BLaER1 (cell line): ENCODE measurements around the gene FOXO6.

Experiments
- H3K27ac ChIP-seq: shearing (Covaris generic); formaldehyde crosslinking; 2 replicates; pipeline ENCODE4 v1.8.1; 2022
- H3K27me3 ChIP-seq: shearing (Covaris generic); formaldehyde crosslinking; 2 replicates; pipeline ENCODE4 v1.8.1; 2022
- H3K36me3 ChIP-seq: shearing (Covaris generic); formaldehyde crosslinking; 2 replicates; pipeline ENCODE4 v1.8.1; 2022
- H3K4me1 ChIP-seq: shearing (Covaris generic); formaldehyde crosslinking; 2 replicates; pipeline ENCODE4 v1.8.1; 2022
- H3K4me2 ChIP-seq: shearing (Covaris generic); formaldehyde crosslinking; 2 replicates; pipeline ENCODE4 v1.8.1; 2022
- H3K4me3 ChIP-seq: shearing (Covaris generic); formaldehyde crosslinking; 2 replicates; pipeline ENCODE4 v1.8.1; 2022
- H3K9ac ChIP-seq: shearing (Covaris generic); formaldehyde crosslinking; 2 replicates; pipeline ENCODE4 v1.8.1; 2022
- H3K9me3 ChIP-seq: shearing (Covaris generic); formaldehyde crosslinking; 2 replicates; pipeline ENCODE4 v1.8.1; 2022
- H4K20me1 ChIP-seq: shearing (Covaris generic); formaldehyde crosslinking; 2 replicates; pipeline ENCODE4 v1.8.1; 2022
- Cebpa-rat ChIP-seq: shearing (Covaris generic); IDR thresholded peaks from 2 replicates; pipeline ENCODE4 v1.8.1; 2022

FOXO6 gene

GRCh38 chr1:41341365-41341683 lies 19.9 kb upstream of the FOXO6 start:
- peaks cover 50% of the 10 kb centered on the region for H3K4me1 ChIP-seq
- no peak overlapping the region for H3K27ac ChIP-seq
- peak overlapping the region; percentile 60 for H3K4me2 ChIP-seq
- no peaks in the 10 kb centered on the region for H3K36me3 ChIP-seq
- H4K20me1 ChIP-seq: no peaks in the 10 kb centered on the region
- TF ChIP-seq Cebpa-rat: no peak
- no peaks in the 10 kb centered on the region for H3K27me3 ChIP-seq
- no peak overlapping the region for H3K9ac ChIP-seq
- peaks cover 5% of the 10 kb centered on the region; the same call in 1 of the 2 replicates for H3K9me3 ChIP-seq
- no peak overlapping the region for H3K4me3 ChIP-seq

DNA sequence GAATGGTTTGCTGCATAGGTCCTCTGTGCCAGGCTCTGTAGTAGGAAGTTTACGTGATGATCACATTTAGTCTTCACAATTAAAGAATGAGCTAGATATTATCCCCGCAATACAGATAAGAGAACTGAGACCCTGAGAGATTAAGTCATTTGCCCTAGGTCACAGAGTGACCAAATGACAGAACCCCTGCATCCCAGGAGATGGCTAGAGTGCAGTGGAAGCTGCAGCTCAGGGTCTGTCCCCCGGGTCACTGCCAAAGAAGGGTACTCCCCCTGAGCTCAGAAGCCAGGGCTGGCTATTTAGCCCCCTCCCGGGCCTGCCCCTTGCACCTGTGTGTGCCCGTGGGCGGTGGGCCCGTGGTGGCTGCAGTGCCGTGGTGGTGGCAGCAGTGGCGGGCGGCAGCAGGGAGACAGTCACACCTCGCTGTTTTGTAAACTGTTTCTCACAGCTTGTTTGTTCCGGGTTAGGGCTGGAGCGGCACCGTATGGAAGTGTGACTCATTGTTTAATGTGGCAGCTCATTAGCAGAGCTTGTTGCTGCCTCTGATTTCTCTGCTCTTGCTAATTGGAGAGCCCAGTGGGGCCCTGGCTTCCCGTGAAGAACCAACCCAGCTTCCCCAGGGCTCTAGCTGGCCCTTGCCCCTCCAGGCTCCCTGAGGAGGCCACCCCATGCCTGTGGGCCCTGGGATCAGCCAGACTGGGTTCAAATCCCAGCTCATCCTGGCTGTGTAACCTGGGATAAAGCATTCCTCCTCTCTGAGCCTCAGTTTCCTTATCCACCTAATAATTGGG lies 19.3 kb upstream of the FOXO6 start:
- no peak for TF ChIP-seq Cebpa-rat
- H3K36me3 ChIP-seq: no peaks in the 10 kb centered on the region
- H4K20me1 ChIP-seq: no peaks in the 10 kb centered on the region
- peak overlapping the region; percentile 60 for H3K4me2 ChIP-seq
- peak overlapping the region; percentile 64 for H3K27ac ChIP-seq
- H3K9ac ChIP-seq: peak overlapping the region; percentile 36; the same call in 1 of the 2 replicates
- H3K9me3 ChIP-seq: peaks cover 5% of the 10 kb centered on the region; the same call in 1 of the 2 replicates
- H3K4me3 ChIP-seq: no peak overlapping the region
- H3K4me1 ChIP-seq: peaks cover 50% of the 10 kb centered on the region
- no peaks in the 10 kb centered on the region for H3K27me3 ChIP-seq

DNA sequence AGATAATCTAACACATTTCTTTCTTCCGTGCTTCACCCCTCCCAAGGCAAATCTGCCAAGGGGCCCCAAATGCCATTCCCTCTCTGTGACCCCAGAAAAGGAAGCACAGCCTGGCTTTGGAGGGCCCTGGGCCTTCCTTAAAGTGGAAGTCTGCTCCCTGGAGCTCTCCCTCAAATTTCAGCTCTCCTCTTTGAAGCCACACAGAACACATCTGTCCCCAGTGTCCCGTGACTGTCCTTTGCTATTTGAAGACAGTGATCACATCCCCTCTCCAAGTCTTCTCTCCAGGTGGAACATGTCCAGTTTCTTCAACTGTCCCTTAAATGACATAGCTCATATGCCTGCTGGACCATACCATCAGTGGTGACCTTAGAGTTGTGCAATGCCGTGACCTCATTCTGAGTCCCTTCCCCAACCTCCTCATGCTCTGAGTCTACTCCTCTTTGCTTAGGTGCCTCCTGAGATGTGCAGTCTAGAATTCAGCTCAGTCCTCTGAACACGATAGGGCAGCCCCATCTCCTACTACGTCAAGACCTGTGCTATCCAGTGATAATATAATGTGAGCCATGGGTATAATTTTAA lies 18.4 kb upstream of the FOXO6 start:
- no peak; the same call in 1 of the 2 replicates for TF ChIP-seq Cebpa-rat
- Histone ChIP-seq H3K36me3 (no peaks in the 10 kb centered on the region), H3K27me3 (no peaks in the 10 kb centered on the region), H3K4me3 (no peak overlapping the region), H3K4me1 (peaks cover 50% of the 10 kb centered on the region), H3K9ac (no peak overlapping the region), H3K4me2 (peak overlapping the region; percentile 60), H3K27ac (peak overlapping the region; percentile 64; the same call in 1 of the 2 replicates), H4K20me1 (no peaks in the 10 kb centered on the region), H3K9me3 (peaks cover 5% of the 10 kb centered on the region; the same call in 1 of the 2 replicates)

GRCh38 chr1:41343790-41344699 lies 17.2 kb upstream of the FOXO6 start:
- Histone ChIP-seq H3K9ac (no peak overlapping the region), H3K4me3 (no peak overlapping the region)
- TF ChIP-seq Cebpa-rat: no peak

GRCh38 chr1:41344708-41345159 lies 16.5 kb upstream of the FOXO6 start:
- Histone ChIP-seq H4K20me1 (no peaks in the 10 kb centered on the region), H3K27ac (no peak overlapping the region), H3K9me3 (0 out of 2 replicates have a peak, but pooled peaks cover 1% of the 10 kb centered on the region), H3K4me2 (peak overlapping the region; percentile 69), H3K9ac (no peak overlapping the region), H3K36me3 (no peaks in the 10 kb centered on the region), H3K27me3 (no peaks in the 10 kb centered on the region), H3K4me1 (peaks cover 53% of the 10 kb centered on the region), H3K4me3 (no peak overlapping the region)
- TF ChIP-seq Cebpa-rat: no peak

More at GRCh38 chr1:41343790-41344699, 17.2 kb upstream of the FOXO6 start:
- Histone ChIP-seq H4K20me1 (no peaks in the 10 kb centered on the region), H3K9me3 (peaks cover 5% of the 10 kb centered on the region; the same call in 1 of the 2 replicates), H3K4me2 (peak overlapping the region; percentile 69), H3K27ac (peak overlapping the region; percentile 12; the same call in 1 of the 2 replicates), H3K27me3 (no peaks in the 10 kb centered on the region), H3K36me3 (no peaks in the 10 kb centered on the region), H3K4me1 (peaks cover 53% of the 10 kb centered on the region)

DNA sequence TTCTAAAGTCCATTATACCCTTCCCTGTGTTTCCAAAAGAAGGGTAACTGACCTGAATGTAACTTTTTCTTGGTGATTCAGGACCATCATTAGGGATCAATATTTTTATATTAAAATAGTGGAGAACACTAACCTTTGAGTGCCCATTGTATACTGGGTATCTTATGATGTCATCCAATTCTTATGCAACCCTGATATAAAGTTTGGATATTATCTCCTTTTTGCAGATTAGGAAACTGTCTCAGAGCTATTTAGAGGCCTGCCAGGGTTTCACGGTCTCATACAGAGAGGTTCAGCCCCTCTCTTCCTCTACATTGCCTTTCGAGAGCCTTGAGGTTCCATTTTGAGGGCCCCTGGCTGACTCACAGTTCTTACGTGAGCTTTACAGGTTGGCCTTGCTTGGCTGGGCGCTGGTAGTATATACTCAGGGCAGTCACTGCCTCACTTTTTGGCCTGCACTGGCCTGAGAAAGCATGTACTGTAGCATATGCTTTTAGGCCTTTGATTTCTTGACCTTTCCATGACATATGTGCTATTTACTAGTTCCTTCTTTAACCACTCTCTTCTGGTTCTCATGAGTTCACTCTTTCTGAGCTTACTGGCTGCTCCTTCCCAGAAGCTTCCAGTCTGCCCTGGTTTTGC lies 15.7 kb upstream of the FOXO6 start:
- no peaks in the 10 kb centered on the region for H3K27me3 ChIP-seq
- TF ChIP-seq Cebpa-rat: no peak

GRCh38 chr1:41347276-41347675 lies 14.0 kb upstream of the FOXO6 start:
- H3K27ac ChIP-seq: no peak overlapping the region
- H3K4me1 ChIP-seq: peaks cover 40% of the 10 kb centered on the region
- no peaks in the 10 kb centered on the region for H3K27me3 ChIP-seq
- no peak overlapping the region for H3K9ac ChIP-seq
- no peaks in the 10 kb centered on the region for H3K36me3 ChIP-seq
- no peak for TF ChIP-seq Cebpa-rat
- H3K4me2 ChIP-seq: no peak overlapping the region
- H4K20me1 ChIP-seq: no peaks in the 10 kb centered on the region
- no peaks in the 10 kb centered on the region for H3K9me3 ChIP-seq
- H3K4me3 ChIP-seq: no peak overlapping the region

More for the DNA sequence above, 15.7 kb upstream of the FOXO6 start:
- H3K27ac ChIP-seq: no peak overlapping the region
- H3K4me2 ChIP-seq: no peak overlapping the region
- no peak overlapping the region for H3K4me3 ChIP-seq
- no peaks in the 10 kb centered on the region for H4K20me1 ChIP-seq
- no peaks in the 10 kb centered on the region for H3K9me3 ChIP-seq
- H3K36me3 ChIP-seq: no peaks in the 10 kb centered on the region
- no peak overlapping the region for H3K9ac ChIP-seq
- peaks cover 53% of the 10 kb centered on the region for H3K4me1 ChIP-seq

GRCh38 chr1:41348394-41348793 lies 12.8 kb upstream of the FOXO6 start:
- H4K20me1 ChIP-seq: no peaks in the 10 kb centered on the region
- H3K27me3 ChIP-seq: no peaks in the 10 kb centered on the region
- H3K9ac ChIP-seq: no peak overlapping the region
- no peaks in the 10 kb centered on the region for H3K9me3 ChIP-seq
- peaks cover 31% of the 10 kb centered on the region for H3K4me1 ChIP-seq
- TF ChIP-seq Cebpa-rat: no peak
- H3K36me3 ChIP-seq: no peaks in the 10 kb centered on the region
- H3K27ac ChIP-seq: no peak overlapping the region
- no peak overlapping the region for H3K4me3 ChIP-seq
- H3K4me2 ChIP-seq: no peak overlapping the region

DNA sequence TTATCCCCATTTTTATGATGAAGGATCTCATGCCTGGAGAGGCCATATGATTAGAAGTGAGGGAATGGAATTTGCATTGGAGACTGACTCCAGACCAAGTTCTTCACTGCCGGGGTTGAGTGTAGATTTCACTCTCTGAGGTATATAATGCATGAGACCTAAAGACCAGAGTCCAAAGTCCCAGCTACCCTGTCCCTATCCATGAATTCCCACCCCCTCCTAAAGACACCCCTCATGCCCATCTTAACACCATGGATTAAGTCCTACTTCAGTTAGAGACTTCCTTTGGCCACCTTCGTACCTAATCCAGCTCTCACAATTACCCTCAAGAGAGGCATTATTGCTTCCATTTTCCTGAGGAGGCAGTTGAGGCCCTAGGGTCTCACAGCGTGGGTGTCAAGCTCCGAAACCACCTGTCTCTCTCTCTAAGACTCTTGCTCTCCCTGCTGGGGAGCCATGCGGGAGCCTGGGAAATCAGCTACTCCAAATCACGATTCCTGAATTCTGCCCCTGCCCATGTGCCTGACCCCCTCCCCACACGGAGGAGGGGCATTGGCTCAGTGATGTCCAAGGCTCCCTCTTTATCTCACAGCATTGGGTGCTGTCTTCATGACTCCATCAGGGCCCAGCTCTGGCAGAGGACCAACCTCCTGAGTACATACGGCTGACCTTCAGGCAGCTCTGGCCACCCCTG lies 11.7 kb upstream of the FOXO6 start:
- no peak overlapping the region for H3K9ac ChIP-seq
- no peaks in the 10 kb centered on the region for H3K9me3 ChIP-seq
- no peak overlapping the region for H3K27ac ChIP-seq
- peaks cover 29% of the 10 kb centered on the region for H3K4me1 ChIP-seq
- no peaks in the 10 kb centered on the region for H3K36me3 ChIP-seq
- H3K27me3 ChIP-seq: no peaks in the 10 kb centered on the region
- no peaks in the 10 kb centered on the region for H4K20me1 ChIP-seq
- no peak for TF ChIP-seq Cebpa-rat
- H3K4me3 ChIP-seq: no peak overlapping the region
- no peak overlapping the region for H3K4me2 ChIP-seq
